HEK293 (cell line): ENCODE results near the gene THYN1.

ENCODE experiments used
- CTCF ChIA-PET: fragments of 350-600 bp; formaldehyde crosslinking; extraction: SDS; loops from one replicate; lab custom pipeline; 2021; ENCODE audit warnings: antibody characterized with exemption; lab: Yijun Ruan, JAX
- POLR2A ChIA-PET: fragments of 300-600 bp; formaldehyde crosslinking; extraction: SDS; loops from one replicate; lab custom pipeline; 2020; ENCODE audit warnings: antibody characterized with exemption, inconsistent platforms; lab: Yijun Ruan, JAX
- H3K27ac ChIP-seq: fragments of 200-500 bp; sonication (Bioruptor generic); 2 replicates; pipeline ENCODE4 v1.5.1; 2014; ENCODE audit warnings: low read depth, low read length, control low read depth, inconsistent platforms; ENCODE audit errors: extremely low read depth
- H3K36me3 ChIP-seq, 2 experiments: fragments of 200-500 bp in 1 of 2; sonication (Bioruptor generic) in 1 of 2; 1 replicate in 1 of 2; 2 replicates in 1 of 2; pipeline ENCODE4 v1.5.1; 2014 to 2017; ENCODE audit warnings: inconsistent platforms in 2 of 2, low read length in 2 of 2; ENCODE audit not compliant: control insufficient read depth in 2 of 2, insufficient read depth in 1 of 2
- H3K4me1 ChIP-seq: fragments of 200-500 bp; sonication (Bioruptor generic); 2 replicates; pipeline ENCODE4 v1.5.1; 2014; ENCODE audit warnings: mild to moderate bottlenecking, low read length, inconsistent platforms; ENCODE audit not compliant: control insufficient read depth, insufficient read depth
- H3K4me3 ChIP-seq: 2 replicates; pipeline ENCODE4 v1.5.1; 2011; ENCODE audit warnings: low read depth, mild to moderate bottlenecking, control low read depth, low read length, moderate library complexity
- H3K9me3 ChIP-seq: fragments of 200-500 bp; sonication (Bioruptor generic); 2 replicates; pipeline ENCODE4 v1.5.1; 2014; ENCODE audit warnings: low read depth, low read length, inconsistent platforms; ENCODE audit not compliant: control insufficient read depth, insufficient read depth
- GLI2 ChIP-seq: fragments of 450-650 bp; formaldehyde crosslinking; IDR thresholded peaks from 2 replicates; pipeline ENCODE4; 2017; ENCODE audit warnings: missing biosample characterization, missing genetic modification characterization, low read depth, borderline replicate concordance
- GLI4 ChIP-seq: fragments of 450-650 bp; formaldehyde crosslinking; IDR thresholded peaks from 2 replicates; pipeline ENCODE4 v1.5.1; 2016; ENCODE audit warnings: missing biosample characterization, missing genetic modification characterization
- KLF7 ChIP-seq: fragments of 450-650 bp; formaldehyde crosslinking; IDR thresholded peaks from 2 replicates; pipeline ENCODE4 v1.5.1; 2016; ENCODE audit warnings: missing biosample characterization, missing genetic modification characterization, borderline replicate concordance
- MEIS1 ChIP-seq: sonication (generic); formaldehyde crosslinking; IDR thresholded peaks from 2 replicates; pipeline ENCODE4 v1.8.1; 2022; ENCODE audit warnings: missing genetic modification reagents, mild to moderate bottlenecking, borderline replicate concordance
- OVOL3 ChIP-seq: fragments of 450-650 bp; formaldehyde crosslinking; IDR thresholded peaks from 2 replicates; pipeline ENCODE4 v1.5.1; 2016; ENCODE audit warnings: missing biosample characterization, missing genetic modification characterization
- PRDM10 ChIP-seq: fragments of 450-650 bp; formaldehyde crosslinking; IDR thresholded peaks from 2 replicates; pipeline ENCODE4 v1.5.1; 2016; ENCODE audit warnings: missing biosample characterization, missing genetic modification characterization
- SETDB1 ChIP-seq: IDR thresholded peaks from one replicate; pipeline ENCODE4 v1.6.1; 2017; ENCODE audit warnings: mild to moderate bottlenecking, low read length, moderate library complexity, mixed read lengths; ENCODE audit not compliant: insufficient read length
- SP3 ChIP-seq: fragments of 450-650 bp; formaldehyde crosslinking; IDR thresholded peaks from 2 replicates; pipeline ENCODE4 v1.5.1; 2016; ENCODE audit warnings: missing biosample characterization, missing genetic modification characterization
- TRIM28 ChIP-seq: IDR thresholded peaks from 2 replicates; pipeline ENCODE4 v1.6.1; 2011; ENCODE audit warnings: low read length, control low read depth, borderline replicate concordance
- YY2 ChIP-seq: fragments of 450-650 bp; formaldehyde crosslinking; IDR thresholded peaks from 2 replicates; pipeline ENCODE4 v1.5.1; 2016; ENCODE audit warnings: missing biosample characterization, missing genetic modification characterization
- ZBTB20 ChIP-seq: fragments of 450-650 bp; formaldehyde crosslinking; IDR thresholded peaks from 2 replicates; pipeline ENCODE4 v1.5.1; 2016; ENCODE audit warnings: missing biosample characterization, missing genetic modification characterization
- ZBTB7A ChIP-seq: fragments of 450-650 bp; formaldehyde crosslinking; IDR thresholded peaks from 2 replicates; pipeline ENCODE4 v1.5.1; 2016; ENCODE audit warnings: low read depth, missing biosample characterization, missing genetic modification characterization
- ZNF132 ChIP-seq: fragments of 450-650 bp; formaldehyde crosslinking; IDR thresholded peaks from 2 replicates; pipeline ENCODE4 v1.5.1; 2017; ENCODE audit warnings: missing biosample characterization, missing genetic modification characterization, borderline replicate concordance
- ZNF138 ChIP-seq: fragments of 450-650 bp; formaldehyde crosslinking; IDR thresholded peaks from 2 replicates; pipeline ENCODE4 v1.5.1; 2016; ENCODE audit warnings: missing biosample characterization, missing genetic modification characterization, borderline replicate concordance
- ZNF184 ChIP-seq: fragments of 450-650 bp; IDR thresholded peaks from 2 replicates; pipeline ENCODE4 v1.5.1; 2018; ENCODE audit warnings: missing biosample characterization, mild to moderate bottlenecking, missing genetic modification characterization
- ZNF202 ChIP-seq: fragments of 450-650 bp; formaldehyde crosslinking; IDR thresholded peaks from 2 replicates; pipeline ENCODE4 v1.5.1; 2016; ENCODE audit warnings: missing biosample characterization, missing genetic modification characterization, borderline replicate concordance
- ZNF530 ChIP-seq: fragments of 450-650 bp; formaldehyde crosslinking; IDR thresholded peaks from 2 replicates; pipeline ENCODE4 v1.5.1; 2016; ENCODE audit warnings: low read depth, missing biosample characterization, missing genetic modification characterization
- ZNF558 ChIP-seq: fragments of 450-650 bp; formaldehyde crosslinking; IDR thresholded peaks from 2 replicates; pipeline ENCODE4 v1.5.1; 2016; ENCODE audit warnings: missing biosample characterization, missing genetic modification characterization
- ZNF571 ChIP-seq: fragments of 450-650 bp; formaldehyde crosslinking; IDR thresholded peaks from 2 replicates; pipeline ENCODE4 v1.5.0; 2017; ENCODE audit warnings: missing biosample characterization, missing genetic modification characterization
- ZNF610 ChIP-seq: fragments of 450-650 bp; formaldehyde crosslinking; IDR thresholded peaks from 2 replicates; pipeline ENCODE4 v1.5.1; 2016; ENCODE audit warnings: missing biosample characterization, missing genetic modification characterization, borderline replicate concordance
- ZNF629 ChIP-seq: fragments of 450-650 bp; formaldehyde crosslinking; IDR thresholded peaks from 2 replicates; pipeline ENCODE4 v1.5.1; 2017; ENCODE audit warnings: missing biosample characterization, missing genetic modification characterization
- ZNF692 ChIP-seq: fragments of 450-650 bp; formaldehyde crosslinking; IDR thresholded peaks from 2 replicates; pipeline ENCODE4 v1.5.1; 2016; ENCODE audit warnings: missing biosample characterization, missing genetic modification characterization
- ZNF76 ChIP-seq: fragments of 450-650 bp; formaldehyde crosslinking; IDR thresholded peaks from 2 replicates; pipeline ENCODE4; 2016; ENCODE audit warnings: low read depth, missing biosample characterization, missing genetic modification characterization, borderline replicate concordance
- ZSCAN23 ChIP-seq: fragments of 450-650 bp; formaldehyde crosslinking; IDR thresholded peaks from 2 replicates; pipeline ENCODE4 v1.5.1; 2016; ENCODE audit warnings: missing biosample characterization, missing genetic modification characterization
- TF ChIP-seq, protein P1 (sequence below): fragments of 450-650 bp; formaldehyde crosslinking; IDR thresholded peaks from 2 replicates; pipeline ENCODE4 v1.5.1; 2016; ENCODE audit warnings: missing biosample characterization, missing genetic modification characterization
- TF ChIP-seq, protein P2 (sequence below): fragments of 450-650 bp; IDR thresholded peaks from 2 replicates; pipeline ENCODE4 v1.5.1; 2018; ENCODE audit warnings: missing biosample characterization, mild to moderate bottlenecking, missing genetic modification characterization

Gene THYN1

DNA sequence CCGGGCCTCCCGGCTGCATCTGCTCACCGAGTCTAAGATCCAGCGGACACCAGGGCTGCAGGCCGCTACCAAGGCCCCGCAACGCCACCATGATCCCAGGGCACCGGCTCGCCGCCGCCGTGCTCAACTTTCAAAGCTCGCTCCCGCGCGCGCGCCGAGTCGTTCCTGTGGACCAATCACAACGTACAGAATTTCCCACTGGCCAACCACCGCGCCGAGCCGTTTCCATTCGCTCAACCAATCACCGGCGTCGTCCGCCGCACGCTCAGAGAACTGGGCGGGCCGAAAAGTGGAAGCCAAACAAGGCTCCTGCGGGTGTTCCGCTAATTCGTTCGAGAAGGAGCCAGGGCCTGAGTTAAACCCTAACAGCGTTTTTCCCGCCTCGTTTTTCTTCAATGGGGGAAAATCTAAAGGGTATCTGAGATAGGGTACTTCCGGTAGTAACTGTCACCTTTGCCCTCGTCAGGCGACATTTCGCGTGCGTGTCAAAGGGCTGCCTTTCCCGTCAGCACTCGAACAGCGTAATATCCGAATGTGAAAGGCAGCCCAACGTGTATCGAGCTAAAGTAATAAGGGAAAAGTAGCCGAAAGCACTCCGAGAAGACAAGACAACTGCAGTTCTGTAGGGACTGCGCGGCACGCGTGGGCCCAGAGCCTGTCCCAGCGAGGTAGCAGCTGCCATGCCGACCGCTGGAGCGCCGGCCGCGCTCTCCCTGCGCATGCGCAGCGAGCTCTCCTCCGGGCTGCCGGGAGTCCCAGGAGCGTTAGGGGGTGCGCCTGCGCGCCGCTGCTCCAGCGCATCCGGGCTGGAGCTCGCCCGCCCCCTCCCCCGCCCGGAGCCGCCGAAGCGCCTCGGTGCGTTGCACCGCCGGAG lies 29.1 kb downstream of the THYN1 start, which contains the start of the genes NCAPD3 and VPS26B:
Gene NCAPD3 (minus strand): TSS at position 132 of the 874 bp plus-strand sequence. CDS start 41 bp downstream, at position 91.
Gene VPS26B (plus strand): TSS at position 836 of the 874 bp plus-strand sequence. CDS start 452 bp downstream, outside the sequence.
- CTCF ChIA-PET: interaction anchor here (0.8 to 2.8 kb wide), 4 partner anchors 12 to 38 kb away, joined by 3 to 8 read pairs (median 5); no protein-coding TSS in a partner anchor
- H3K4me3 ChIP-seq: peak within 1 kb of the TSS; percentile 83
- H3K36me3 ChIP-seq: peaks cover 7 to 43% of the 10 kb centered on the region in 2 experiments; a peak in 2 of 3 replicates
- POLR2A ChIA-PET: interaction anchor here (0.6 to 3.8 kb wide), 23 partner anchors 10 to 566 kb away, joined by 3 to 35 read pairs (median 5); partner anchors contain the start of genes ACAD8, GLB1L2, GLB1L3 and THYN1
- H3K27ac ChIP-seq: peak within 1 kb of the TSS; percentile 77
- H3K9me3 ChIP-seq: no peaks in the 10 kb centered on the region
- H3K4me1 ChIP-seq: peaks cover 7% of the 10 kb centered on the region; the same call in 1 of the 2 replicates
- TF ChIP-seq, protein P1, sequence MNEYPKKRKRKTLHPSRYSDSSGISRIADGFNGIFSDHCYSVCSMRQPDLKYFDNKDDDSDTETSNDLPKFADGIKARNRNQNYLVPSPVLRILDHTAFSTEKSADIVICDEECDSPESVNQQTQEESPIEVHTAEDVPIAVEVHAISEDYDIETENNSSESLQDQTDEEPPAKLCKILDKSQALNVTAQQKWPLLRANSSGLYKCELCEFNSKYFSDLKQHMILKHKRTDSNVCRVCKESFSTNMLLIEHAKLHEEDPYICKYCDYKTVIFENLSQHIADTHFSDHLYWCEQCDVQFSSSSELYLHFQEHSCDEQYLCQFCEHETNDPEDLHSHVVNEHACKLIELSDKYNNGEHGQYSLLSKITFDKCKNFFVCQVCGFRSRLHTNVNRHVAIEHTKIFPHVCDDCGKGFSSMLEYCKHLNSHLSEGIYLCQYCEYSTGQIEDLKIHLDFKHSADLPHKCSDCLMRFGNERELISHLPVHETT (tag by site-specific recombination): peak; percentile 47; the same call in 1 of the 2 replicates
- TF ChIP-seq ZNF610 (tag by site-specific recombination): peak; percentile 62; the same call in 1 of the 2 replicates
- TF ChIP-seq ZSCAN23 (tag by site-specific recombination): no peak
- no peak for TF ChIP-seq ZBTB7A (tag by site-specific recombination)
- TF ChIP-seq ZNF76 (tag by site-specific recombination): peak; percentile 73; the same call in 1 of the 2 replicates
- TF ChIP-seq GLI4: no peak
- TF ChIP-seq ZNF202 (tag by site-specific recombination): no peak
- TF ChIP-seq PRDM10 (tag by site-specific recombination): no peak
- no peak for TF ChIP-seq ZNF132 (tag by site-specific recombination)
- no peak for TF ChIP-seq GLI2
- no peak for TF ChIP-seq ZNF530 (tag by site-specific recombination)
- no peak for TF ChIP-seq ZNF138
- no peak for TF ChIP-seq ZNF558 (tag by site-specific recombination)
- no peak for TF ChIP-seq SETDB1
- no peak for TF ChIP-seq KLF7 (tag by site-specific recombination)
- TF ChIP-seq OVOL3 (tag by site-specific recombination): no peak
- peak; percentile 52 for TF ChIP-seq ZBTB20 (tag by site-specific recombination)
- peak; percentile 26; the same call in 1 of the 2 replicates for TF ChIP-seq SP3 (tag by site-specific recombination)
- no peak for TF ChIP-seq ZNF692
- peak; percentile 30; the same call in 1 of the 2 replicates for TF ChIP-seq ZNF629 (tag by site-specific recombination)
- no peak for TF ChIP-seq ZNF571 (tag by site-specific recombination)
- TF ChIP-seq, protein P2, sequence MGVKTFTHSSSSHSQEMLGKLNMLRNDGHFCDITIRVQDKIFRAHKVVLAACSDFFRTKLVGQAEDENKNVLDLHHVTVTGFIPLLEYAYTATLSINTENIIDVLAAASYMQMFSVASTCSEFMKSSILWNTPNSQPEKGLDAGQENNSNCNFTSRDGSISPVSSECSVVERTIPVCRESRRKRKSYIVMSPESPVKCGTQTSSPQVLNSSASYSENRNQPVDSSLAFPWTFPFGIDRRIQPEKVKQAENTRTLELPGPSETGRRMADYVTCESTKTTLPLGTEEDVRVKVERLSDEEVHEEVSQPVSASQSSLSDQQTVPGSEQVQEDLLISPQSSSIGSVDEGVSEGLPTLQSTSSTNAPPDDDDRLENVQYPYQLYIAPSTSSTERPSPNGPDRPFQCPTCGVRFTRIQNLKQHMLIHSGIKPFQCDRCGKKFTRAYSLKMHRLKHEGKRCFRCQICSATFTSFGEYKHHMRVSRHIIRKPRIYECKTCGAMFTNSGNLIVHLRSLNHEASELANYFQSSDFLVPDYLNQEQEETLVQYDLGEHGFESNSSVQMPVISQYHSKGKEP (tag by site-specific recombination): no peak
- no peak for TF ChIP-seq ZNF184 (tag by site-specific recombination)
- no peak for TF ChIP-seq MEIS1
- no peak for TF ChIP-seq TRIM28
- TF ChIP-seq YY2: 0 out of 2 replicates have a peak, but pooled peaks have one; percentile 47
